H1 (cell line): ENCODE results near the gene MLPH. TPM values are rescaled to one million over a fixed set of nuclear protein-coding genes. Genes with fewer than 3 reads are reported as not detected.

Experiments used
- EGR1 ChIP-seq: IDR thresholded peaks from 2 replicates; pipeline ENCODE4 v1.6.1; 2011; ENCODE audit warnings: low read depth, low read length, borderline replicate concordance
- HDAC2 ChIP-seq, 2 experiments: fragments of 300-600 bp in 1 of 2; sonication (generic) in 1 of 2; IDR thresholded peaks; 2 replicates each; pipeline ENCODE4 v1.6.1; 2011 to 2012; ENCODE audit warnings: low read depth in 2 of 2, low read length in 2 of 2, mild to moderate bottlenecking in 2 of 2, moderate library complexity in 2 of 2, borderline replicate concordance in 1 of 2, inconsistent platforms in 1 of 2
- MAFK ChIP-seq: IDR thresholded peaks from 2 replicates; pipeline ENCODE4 v1.6.1; 2012; ENCODE audit warnings: low read depth, mild to moderate bottlenecking, improper control_type of control experiment, low read length
- NRF1 ChIP-seq: IDR thresholded peaks from 2 replicates; pipeline ENCODE4 v1.6.1; 2011; ENCODE audit warnings: mild to moderate bottlenecking, low read depth, low read length, improper control_type of control experiment
- PHF8 ChIP-seq: fragments of 200-600 bp; sonication (generic); conservative IDR thresholded peaks from 2 replicates; pipeline ENCODE4 v1.7.1; 2012; ENCODE audit warnings: low read depth, mild to moderate bottlenecking, inconsistent platforms, low read length, moderate library complexity
- SIRT6 ChIP-seq: IDR thresholded peaks from one replicate; pipeline ENCODE4 v1.7.1; 2012; ENCODE audit warnings: low read length, inconsistent platforms
- SP1 ChIP-seq: IDR thresholded peaks from 2 replicates; pipeline ENCODE4 v1.6.1; 2011; ENCODE audit warnings: low read depth, low read length
- polyA plus RNA-seq, 7 experiments: library from polyadenylated mRNA; depleted of rRNA in 3 of 7; stranded (reverse) in 5 of 7; unstranded in 2 of 7; fragments of >200 nt in 5 of 7; fragments of 200-250 nt in 2 of 7; gene quantifications; 1 replicate in 5 of 7; 2 replicates in 1 of 7; 4 replicates in 1 of 7; pipeline versions ENCODE4 v1.2.1 to v1.2.3, GENCODE V29; 2011 to 2013; ENCODE audit warnings: missing spikeins in 2 of 7, mixed read lengths in 2 of 7
- total RNA-seq: library from RNA; stranded (reverse); fragmentation: NEBNext Ultra II Directional; extraction: Animal tissue kit (Norgen Biotek cat#: 25700); gene quantifications from 2 replicates; pipeline ENCODE4 v1.2.1, GENCODE V29; 2021
- TF ChIP-seq, protein P1 (sequence below), 3 experiments: IDR thresholded peaks; 1 replicate in 2 of 3; 2 replicates in 1 of 3; pipeline versions ENCODE4 v1.5.1 to v1.6.1; 2011; ENCODE audit warnings: low read length in 3 of 3, mild to moderate bottlenecking in 3 of 3, inconsistent platforms in 2 of 3, low read depth in 1 of 3, moderate library complexity in 1 of 3; ENCODE audit not compliant: insufficient read depth in 1 of 3; ENCODE audit errors: control extremely low read depth in 1 of 3

Gene MLPH
- total and polyA plus RNA-seq, 2 of the 8 experiments (the other 6 are each of a cell fraction or from before 2014, with no cell fraction given), result 12.7 to 17.0 TPM

DNA sequence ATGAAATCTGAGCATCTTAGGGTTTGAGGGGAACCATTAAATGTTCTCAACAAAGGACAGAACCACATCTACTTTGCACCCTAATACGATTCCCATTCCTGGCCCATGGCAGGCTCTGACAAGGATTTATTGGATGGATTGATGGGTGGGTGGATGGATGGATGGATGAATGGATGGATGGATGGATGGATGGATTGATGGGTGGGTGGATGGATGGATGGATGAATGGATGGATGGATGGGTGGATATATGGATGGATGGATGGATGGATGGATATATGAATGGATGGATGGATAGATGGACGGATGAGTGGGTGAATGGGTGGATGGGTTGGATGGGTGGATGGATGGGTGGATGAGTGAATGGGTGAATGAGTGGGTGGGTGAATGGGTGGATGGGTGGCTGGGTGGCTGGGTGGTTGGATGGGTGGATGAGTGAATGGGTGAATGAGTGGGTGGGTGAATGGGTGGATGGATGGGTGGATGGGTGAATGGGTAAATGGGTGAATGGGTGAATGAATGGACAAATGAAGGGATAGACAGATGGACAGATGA lies 29.6 kb upstream of the MLPH start (continued):
- TF ChIP-seq MAFK (no peak), HDAC2 (IDR thresholded peaks at IDR 0.05; ENCODE audit: borderline replicate concordance in 1 of 2, low read depth in 2 of 2, low read length in 2 of 2) (no peak), SIRT6 (no peak), PHF8 (no peak), SP1 (no peak), NRF1 (no peak), EGR1 (no peak)
- TF ChIP-seq, protein P1, sequence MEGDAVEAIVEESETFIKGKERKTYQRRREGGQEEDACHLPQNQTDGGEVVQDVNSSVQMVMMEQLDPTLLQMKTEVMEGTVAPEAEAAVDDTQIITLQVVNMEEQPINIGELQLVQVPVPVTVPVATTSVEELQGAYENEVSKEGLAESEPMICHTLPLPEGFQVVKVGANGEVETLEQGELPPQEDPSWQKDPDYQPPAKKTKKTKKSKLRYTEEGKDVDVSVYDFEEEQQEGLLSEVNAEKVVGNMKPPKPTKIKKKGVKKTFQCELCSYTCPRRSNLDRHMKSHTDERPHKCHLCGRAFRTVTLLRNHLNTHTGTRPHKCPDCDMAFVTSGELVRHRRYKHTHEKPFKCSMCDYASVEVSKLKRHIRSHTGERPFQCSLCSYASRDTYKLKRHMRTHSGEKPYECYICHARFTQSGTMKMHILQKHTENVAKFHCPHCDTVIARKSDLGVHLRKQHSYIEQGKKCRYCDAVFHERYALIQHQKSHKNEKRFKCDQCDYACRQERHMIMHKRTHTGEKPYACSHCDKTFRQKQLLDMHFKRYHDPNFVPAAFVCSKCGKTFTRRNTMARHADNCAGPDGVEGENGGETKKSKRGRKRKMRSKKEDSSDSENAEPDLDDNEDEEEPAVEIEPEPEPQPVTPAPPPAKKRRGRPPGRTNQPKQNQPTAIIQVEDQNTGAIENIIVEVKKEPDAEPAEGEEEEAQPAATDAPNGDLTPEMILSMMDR (IDR thresholded peaks at IDR 0.05; ENCODE audit: control extremely low read depth in 1 of 3, insufficient read depth in 1 of 3, low read depth in 1 of 3, low read length in 3 of 3), result no peak
